IMR-90 (cell line): ENCODE results near the gene MRPL20. TPM values are rescaled to one million over a fixed set of nuclear protein-coding genes. Genes with fewer than 3 reads are reported as not detected.

Experiments used
- ATAC-seq: fragments of 200-7000 bp; cut with Tn5 transposase; 2 replicates; pipeline ENCODE4 v1.9.1; 2020; ENCODE audit warnings: low read depth, mild to moderate bottlenecking, moderate library complexity
- BruUV-seq: library from RNA; stranded (reverse); fragments of 400-500 nt; replicated peaks from 2 replicates; lab custom pipeline; 2021; lab: Mats Ljungman, UMichigan
- CTCF ChIA-PET: fragments of 300-600 bp; formaldehyde crosslinking; extraction: SDS; loops from one replicate; lab custom pipeline; 2021; ENCODE audit warnings: antibody characterized with exemption; lab: Yijun Ruan, JAX
- POLR2A ChIA-PET: fragments of 300-600 bp; sonication (Branson Sonifier 250); formaldehyde crosslinking; loops from one replicate; lab custom pipeline; 2022; ENCODE audit warnings: antibody characterized with exemption; ENCODE audit not compliant: unreplicated experiment; lab: Charles Lee
- DNase-seq: peaks from one replicate; pipeline ENCODE4 v3.0.0; 2013
- H2AFZ ChIP-seq: replicated peaks from 2 replicates; pipeline ENCODE3; 2013; ENCODE audit warnings: low read length, mild to moderate bottlenecking; ENCODE audit not compliant: poor library complexity
- H2AK5ac ChIP-seq: 2 replicates; pipeline ENCODE4 v1.6.1; 2013; ENCODE audit warnings: low read depth, low read length, inconsistent platforms
- H2AK9ac ChIP-seq: replicated peaks from 2 replicates; pipeline ENCODE3; 2013; ENCODE audit warnings: mild to moderate bottlenecking, low read depth, low read length, moderate library complexity; ENCODE audit not compliant: poor library complexity
- H2BK120ac ChIP-seq: 2 replicates; pipeline ENCODE4 v1.6.1; 2013; ENCODE audit warnings: low read depth, low read length, inconsistent platforms
- H2BK15ac ChIP-seq: 3 replicates; pipeline ENCODE4 v1.6.1; 2013; ENCODE audit warnings: low read depth, low read length, inconsistent platforms
- H2BK20ac ChIP-seq: 2 replicates; pipeline ENCODE4 v1.6.1; 2013; ENCODE audit warnings: low read depth, mild to moderate bottlenecking, inconsistent platforms, low read length, moderate library complexity
- H2BK5ac ChIP-seq: 2 replicates; pipeline ENCODE4 v1.6.1; 2013; ENCODE audit warnings: mild to moderate bottlenecking, low read depth, low read length, inconsistent platforms; ENCODE audit not compliant: poor library complexity, severe bottlenecking
- H3K14ac ChIP-seq: replicated peaks from 2 replicates; pipeline ENCODE4 v1.6.1; 2013; ENCODE audit warnings: low read depth, low read length, inconsistent platforms
- H3K18ac ChIP-seq: 2 replicates; pipeline ENCODE4 v1.6.1; 2013; ENCODE audit warnings: low read depth, low read length, control low read depth
- H3K23ac ChIP-seq: 2 replicates; pipeline ENCODE4 v1.6.1; 2013; ENCODE audit warnings: low read depth, low read length, inconsistent platforms
- H3K27ac ChIP-seq: 2 replicates; pipeline ENCODE4 v1.5.1; 2013; ENCODE audit warnings: mild to moderate bottlenecking, control low read depth, low read length; ENCODE audit not compliant: insufficient read depth
- H3K27me3 ChIP-seq: 2 replicates; pipeline ENCODE4 v1.6.1; 2013; ENCODE audit warnings: low read length; ENCODE audit not compliant: control insufficient read depth, insufficient read depth
- H3K36me3 ChIP-seq: 2 replicates; pipeline ENCODE4 v1.6.1; 2013; ENCODE audit warnings: low read length, mixed read lengths; ENCODE audit not compliant: control insufficient read depth, insufficient read depth
- H3K4ac ChIP-seq: 2 replicates; pipeline ENCODE4 v1.6.1; 2013; ENCODE audit warnings: low read depth, low read length, inconsistent platforms
- H3K4me1 ChIP-seq: 2 replicates; pipeline ENCODE4 v1.6.1; 2013; ENCODE audit warnings: low read length, mixed read lengths; ENCODE audit not compliant: control insufficient read depth, insufficient read depth
- H3K4me2 ChIP-seq: 2 replicates; pipeline ENCODE4 v1.6.1; 2013; ENCODE audit warnings: low read depth, mild to moderate bottlenecking, control low read depth, low read length, moderate library complexity
- H3K4me3 ChIP-seq: 2 replicates; pipeline ENCODE4 v1.5.1; 2013; ENCODE audit warnings: low read depth, mild to moderate bottlenecking, control low read depth, low read length, moderate library complexity; ENCODE audit not compliant: insufficient read depth
- H3K56ac ChIP-seq: 2 replicates; pipeline ENCODE4 v1.6.1; 2013; ENCODE audit warnings: low read length, inconsistent platforms; ENCODE audit not compliant: insufficient read depth; ENCODE audit errors: extremely low read depth
- H3K79me1 ChIP-seq, 2 experiments: 2 replicates each; pipeline ENCODE4 v1.6.1; 2013; ENCODE audit warnings: low read length in 2 of 2, inconsistent platforms in 1 of 2, low read depth in 1 of 2
- H3K9ac ChIP-seq: 2 replicates; pipeline ENCODE4 v1.6.1; 2013; ENCODE audit warnings: low read depth, low read length, control low read depth
- H3K9me1 ChIP-seq: 2 replicates; pipeline ENCODE4 v1.6.1; 2013; ENCODE audit warnings: low read length, inconsistent platforms; ENCODE audit not compliant: insufficient read depth
- H3K9me3 ChIP-seq: 2 replicates; pipeline ENCODE4 v1.6.1; 2013; ENCODE audit warnings: low read length; ENCODE audit not compliant: control insufficient read depth, insufficient read depth
- H4K20me1 ChIP-seq: 2 replicates; pipeline ENCODE4 v1.6.1; 2013; ENCODE audit warnings: low read length, inconsistent platforms; ENCODE audit not compliant: insufficient read depth
- H4K5ac ChIP-seq: 2 replicates; pipeline ENCODE4 v1.6.1; 2013; ENCODE audit warnings: mild to moderate bottlenecking, low read depth, low read length, control low read depth
- H4K8ac ChIP-seq, 2 experiments: 2 replicates each; pipeline ENCODE4 v1.6.1; 2013; ENCODE audit warnings: low read depth in 2 of 2, low read length in 2 of 2, control low read depth in 1 of 2, inconsistent platforms in 1 of 2
- H4K91ac ChIP-seq: 2 replicates; pipeline ENCODE4 v1.6.1; 2013; ENCODE audit warnings: low read depth, low read length, inconsistent platforms; ENCODE audit not compliant: insufficient read depth
- CEBPB ChIP-seq: IDR thresholded peaks from 2 replicates; pipeline ENCODE4 v1.6.1; 2012; ENCODE audit warnings: low read depth, low read length, improper control_type of control experiment
- CHD1 ChIP-seq: IDR thresholded peaks from 2 replicates; pipeline ENCODE4 v1.6.1; 2012; ENCODE audit warnings: low read depth, low read length, improper control_type of control experiment
- FOS ChIP-seq: fragments of 150-350 bp; IDR thresholded peaks from 2 replicates; pipeline ENCODE4 v1.6.1; 2016; ENCODE audit warnings: low read depth, low read length
- MAZ ChIP-seq: IDR thresholded peaks from 2 replicates; pipeline ENCODE4 v1.6.1; 2012; ENCODE audit warnings: low read depth, mild to moderate bottlenecking, low read length, improper control_type of control experiment, moderate library complexity, borderline replicate concordance
- MXI1 ChIP-seq: IDR thresholded peaks from 2 replicates; pipeline ENCODE4 v1.6.1; 2012; ENCODE audit warnings: low read depth, mild to moderate bottlenecking, low read length, moderate library complexity, borderline replicate concordance
- RAD21 ChIP-seq: IDR thresholded peaks from 2 replicates; pipeline ENCODE4 v1.6.1; 2012; ENCODE audit warnings: low read length, improper control_type of control experiment
- RCOR1 ChIP-seq: IDR thresholded peaks from 2 replicates; pipeline ENCODE4 v1.6.1; 2012; ENCODE audit warnings: mild to moderate bottlenecking, low read length, improper control_type of control experiment; ENCODE audit not compliant: insufficient replicate concordance
- SMC3 ChIP-seq: fragments of 150-350 bp; IDR thresholded peaks from 2 replicates; pipeline ENCODE4 v1.6.1; 2016; ENCODE audit warnings: low read depth, mild to moderate bottlenecking, antibody characterized with exemption, low read length, moderate library complexity
- USF2 ChIP-seq: fragments of 150-350 bp; IDR thresholded peaks from 2 replicates; pipeline ENCODE4 v1.6.1; 2017; ENCODE audit warnings: mild to moderate bottlenecking, antibody characterized with exemption, low read length, low read depth
- WGBS, 2 experiments: methylation state at CpG; one replicate each; pipeline versions ENCODE4 v1.1.5 to v1.1.7; 2013; ENCODE audit warnings: missing lambda C conversion rate in 2 of 2; ENCODE audit not compliant: insufficient read length in 1 of 2; ENCODE audit errors: extremely low coverage in 2 of 2; 5-methylcytosine and 5-hydroxymethylcytosine counted together
- dilution Hi-C: fragments of 300-500 bp; cut with HindIII; formaldehyde crosslinking; loops from one replicate; pipeline ENCODE4 v1.14.3; 2018; ENCODE audit warnings: low sequenced_read_pairs; ENCODE audit not compliant: unreplicated experiment
- in situ Hi-C: fragments of 300-500 bp; cut with MboI; formaldehyde crosslinking; loops from 3 replicates; pipeline ENCODE4 v1.14.3; 2019; ENCODE audit warnings: low sequenced_read_pairs, inconsistent platforms, mixed read lengths
- intact Hi-C: fragments of 100-400 bp; cut with micrococcal nuclease; formaldehyde crosslinking; loops from 2 replicates; pipeline ENCODE4 v1.10.0; 2022
- polyA plus RNA-seq, 3 experiments: library from polyadenylated mRNA; depleted of rRNA; stranded (reverse); fragments of >200 nt; gene quantifications; 2 replicates each; pipeline ENCODE4 v1.2.3, GENCODE V29; 2012; ENCODE audit warnings: low replicate concordance in 1 of 3
- total RNA-seq: library from RNA; depleted of rRNA; stranded (reverse); fragments of >200 nt; gene quantifications from 2 replicates; pipeline ENCODE4 v1.2.3, GENCODE V29; 2012

MRPL20 gene
- total and polyA plus RNA-seq, 2 of the 4 experiments (the other 2 are of a cell fraction) = 141 to 157 TPM

DNA sequence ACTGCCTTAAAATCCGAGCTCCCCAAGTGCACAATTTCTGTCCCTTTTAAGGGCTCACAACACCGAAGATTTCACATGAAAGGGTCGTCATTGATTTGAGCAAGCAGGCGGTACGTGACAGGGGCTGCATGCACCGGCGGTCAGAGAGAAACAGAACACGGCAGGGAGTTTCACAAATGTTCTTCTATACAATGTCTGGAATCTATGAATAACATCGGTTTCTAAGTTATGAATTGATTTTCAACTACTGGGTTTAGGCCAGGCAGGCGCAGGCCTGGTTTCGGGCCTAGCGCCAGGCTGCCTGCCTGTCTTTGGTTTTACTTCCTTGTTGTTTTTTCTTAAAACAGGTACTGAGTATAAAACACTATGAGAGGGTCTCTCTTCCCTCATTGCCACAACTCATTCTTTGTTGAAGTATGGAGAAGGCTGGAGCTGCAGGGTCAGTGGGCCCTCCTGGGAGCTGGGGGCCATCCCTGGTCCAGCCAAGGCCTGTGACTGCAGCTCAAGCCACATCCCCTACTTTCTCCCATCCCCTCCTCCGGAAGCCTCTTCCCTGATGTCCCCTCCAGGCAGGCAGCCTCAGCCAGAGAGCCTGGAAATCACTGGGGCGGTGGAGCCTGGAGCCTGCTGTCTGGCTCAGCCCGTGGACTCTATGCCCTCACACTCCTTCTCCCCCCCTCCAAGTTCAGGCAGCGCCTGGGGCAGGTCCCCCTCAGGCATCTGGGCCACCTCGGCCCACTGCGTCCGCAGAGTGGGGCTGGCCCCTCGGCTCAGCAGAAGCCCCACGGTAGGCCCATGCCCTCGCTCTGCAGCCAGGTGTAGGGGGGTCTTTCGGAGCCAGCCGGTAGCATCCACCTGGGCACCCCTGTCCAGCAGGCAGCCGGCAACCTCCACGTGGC is 11.6 kb upstream of the MRPL20 start:
- Histone ChIP-seq H2AK9ac (peak overlapping the region; percentile 72), H3K36me3 (no peaks in the 10 kb centered on the region), H4K5ac (no peak overlapping the region), H2BK15ac (no peak overlapping the region), H3K9me1 (no peaks in the 10 kb centered on the region), H3K14ac (no peak overlapping the region), H3K79me1 (no peaks in the 10 kb centered on the region), H2AFZ (no peak overlapping the region), H3K4me1 (peaks cover 3% of the 10 kb centered on the region; the same call in 1 of the 2 replicates), H3K4me2 (no peak overlapping the region), H4K20me1 (no peaks in the 10 kb centered on the region), H3K27me3 (no peaks in the 10 kb centered on the region), H2AK5ac (no peak overlapping the region), H4K91ac (no peak overlapping the region), H3K9me3 (no peaks in the 10 kb centered on the region), H2BK120ac (no peak overlapping the region), H3K56ac (no peak overlapping the region), H3K18ac (no peak overlapping the region), H2BK20ac (no peak overlapping the region), H3K4ac (no peak overlapping the region), H3K23ac (no peak overlapping the region), H4K8ac (no peak overlapping the region), H3K4me3 (no peak overlapping the region), H3K27ac (no peak overlapping the region), H3K9ac (no peak overlapping the region), H2BK5ac (no peak overlapping the region)
- 89% methylated on average over 10 of the region's 26 CpGs; no CpG with 5 or more reads in 1 of the 2 experiments for WGBS, 2 experiments
- CTCF ChIA-PET = no interaction called here
- ATAC-seq (no peak), DNase-seq (no peak)
- BruUV-seq = no TSS peak
- dilution Hi-C loops = no loop called here
- intact Hi-C loops = no loop called here
- in situ Hi-C loops = no loop called here
- POLR2A ChIA-PET = no interaction called here
- TF ChIP-seq CHD1 (no peak), SMC3 (no peak), RCOR1 (no peak), MXI1 (no peak), CEBPB (no peak), RAD21 (no peak), USF2 (no peak), FOS (no peak), MAZ (no peak)
